GM10266 (cell line): Measurements from ENCODE around the gene MOB1A.

Experiments used
- DNase-seq: peaks from one replicate; pipeline ENCODE4 v3.0.0; 2012; ENCODE audit errors: extremely low spot score
- TF ChIP-seq, protein P1 (sequence below): IDR thresholded peaks from 2 replicates; pipeline ENCODE4 v1.5.1; 2012; ENCODE audit warnings: mild to moderate bottlenecking, low read depth; ENCODE audit not compliant: control insufficient read depth, insufficient read depth; ENCODE audit errors: missing control alignments

MOB1A gene

GRCh38 chr2:74103763-74104162 is 74.9 kb downstream of the MOB1A start:
- TF ChIP-seq, protein P1, sequence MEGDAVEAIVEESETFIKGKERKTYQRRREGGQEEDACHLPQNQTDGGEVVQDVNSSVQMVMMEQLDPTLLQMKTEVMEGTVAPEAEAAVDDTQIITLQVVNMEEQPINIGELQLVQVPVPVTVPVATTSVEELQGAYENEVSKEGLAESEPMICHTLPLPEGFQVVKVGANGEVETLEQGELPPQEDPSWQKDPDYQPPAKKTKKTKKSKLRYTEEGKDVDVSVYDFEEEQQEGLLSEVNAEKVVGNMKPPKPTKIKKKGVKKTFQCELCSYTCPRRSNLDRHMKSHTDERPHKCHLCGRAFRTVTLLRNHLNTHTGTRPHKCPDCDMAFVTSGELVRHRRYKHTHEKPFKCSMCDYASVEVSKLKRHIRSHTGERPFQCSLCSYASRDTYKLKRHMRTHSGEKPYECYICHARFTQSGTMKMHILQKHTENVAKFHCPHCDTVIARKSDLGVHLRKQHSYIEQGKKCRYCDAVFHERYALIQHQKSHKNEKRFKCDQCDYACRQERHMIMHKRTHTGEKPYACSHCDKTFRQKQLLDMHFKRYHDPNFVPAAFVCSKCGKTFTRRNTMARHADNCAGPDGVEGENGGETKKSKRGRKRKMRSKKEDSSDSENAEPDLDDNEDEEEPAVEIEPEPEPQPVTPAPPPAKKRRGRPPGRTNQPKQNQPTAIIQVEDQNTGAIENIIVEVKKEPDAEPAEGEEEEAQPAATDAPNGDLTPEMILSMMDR: no peak

More at GRCh38 chr2:74103763-74104162, 74.9 kb downstream of the MOB1A start:
- no peak for DNase-seq
